ENCODE measurements around the gene PPP1R16B.

Gene PPP1R16B

GRCh38 chr20:38805502-38805957 is at the start of gene PPP1R16B:
Gene PPP1R16B, plus strand, starts transcription at chr20:38805697. Its CDS starts 30,229 bp downstream, at chr20:38835926.
- peak; percentile 44 to 86 (median 67) for DNase-seq

- no peak for DNase-seq
These were observed 48.2 kb upstream of the PPP1R16B start for GRCh38 chr20:38757145-38757775.

- DNase-seq, result no peak
These were observed 46.4 kb upstream of the PPP1R16B start for GRCh38 chr20:38759106-38759505.

GRCh38 chr20:38760978-38761377 is 44.5 kb upstream of the PPP1R16B start:
- DNase-seq, result no peak

GRCh38 chr20:38762174-38762573 is 43.3 kb upstream of the PPP1R16B start:
- no peak for DNase-seq

- no peak for DNase-seq
These were observed 41.9 kb upstream of the PPP1R16B start for GRCh38 chr20:38763616-38764015.

GRCh38 chr20:38764567-38765318 is 40.8 kb upstream of the PPP1R16B start:
- no peak for DNase-seq

- no peak for DNase-seq
These were observed 39.4 kb upstream of the PPP1R16B start for GRCh38 chr20:38766071-38766470.

- DNase-seq, result no peak
These were observed 35.9 kb upstream of the PPP1R16B start for GRCh38 chr20:38769376-38770295.

- DNase-seq, result no peak
These were observed 35.0 kb upstream of the PPP1R16B start for GRCh38 chr20:38770546-38770945.

GRCh38 chr20:38770970-38771369 is 34.5 kb upstream of the PPP1R16B start:
- no peak for DNase-seq

- no peak for DNase-seq
These were observed 33.9 kb upstream of the PPP1R16B start for GRCh38 chr20:38771621-38772020.

GRCh38 chr20:38774167-38774566 is 31.3 kb upstream of the PPP1R16B start:
- DNase-seq, result no peak

- DNase-seq, result no peak
These were observed 29.1 kb upstream of the PPP1R16B start for GRCh38 chr20:38776363-38776762.

GRCh38 chr20:38779247-38780097 is 26.0 kb upstream of the PPP1R16B start:
- no peak for DNase-seq

GRCh38 chr20:38782275-38782674 is 23.2 kb upstream of the PPP1R16B start:
- DNase-seq, result no peak

GRCh38 chr20:38787870-38788269 is 17.6 kb upstream of the PPP1R16B start:
- DNase-seq, result no peak

GRCh38 chr20:38789503-38790199 is 15.8 kb upstream of the PPP1R16B start:
- no peak for DNase-seq

GRCh38 chr20:38790200-38791053 is 15.1 kb upstream of the PPP1R16B start:
- DNase-seq, result peak in 3 of 6 experiments; percentile 11 to 65 (median 43)

- DNase-seq, result no peak
These were observed 14.2 kb upstream of the PPP1R16B start for GRCh38 chr20:38791291-38791690.

- no peak for DNase-seq
These were observed 13.6 kb upstream of the PPP1R16B start for GRCh38 chr20:38791940-38792339.

Data from stimulated activated naive CD4-positive, alpha-beta T cell (primary cell).